Stimulated activated CD4-positive, alpha-beta T cell treated with anti-CD3 and anti-CD28 coated beads, Interleukin-1b, Interleukin-23, amount 100 ng/mL, for 4 hours (primary cell): ENCODE results near the gene CREG1.
A peak's percentile ranks its signal among the peaks of the same experiment; 100 is the strongest.
"Not testable (repeated sequence)": the region's sequence is repeated elsewhere in the genome, so short reads cannot be mapped to it uniquely, and the experiment has no call there.

ENCODE experiments used
- DNase-seq, 2 donors: peaks; one replicate each; pipeline ENCODE4 v3.0.0-alpha.2; 2020; ENCODE audit warnings: low read depth in 2 of 2

The CREG1 gene

DNA sequence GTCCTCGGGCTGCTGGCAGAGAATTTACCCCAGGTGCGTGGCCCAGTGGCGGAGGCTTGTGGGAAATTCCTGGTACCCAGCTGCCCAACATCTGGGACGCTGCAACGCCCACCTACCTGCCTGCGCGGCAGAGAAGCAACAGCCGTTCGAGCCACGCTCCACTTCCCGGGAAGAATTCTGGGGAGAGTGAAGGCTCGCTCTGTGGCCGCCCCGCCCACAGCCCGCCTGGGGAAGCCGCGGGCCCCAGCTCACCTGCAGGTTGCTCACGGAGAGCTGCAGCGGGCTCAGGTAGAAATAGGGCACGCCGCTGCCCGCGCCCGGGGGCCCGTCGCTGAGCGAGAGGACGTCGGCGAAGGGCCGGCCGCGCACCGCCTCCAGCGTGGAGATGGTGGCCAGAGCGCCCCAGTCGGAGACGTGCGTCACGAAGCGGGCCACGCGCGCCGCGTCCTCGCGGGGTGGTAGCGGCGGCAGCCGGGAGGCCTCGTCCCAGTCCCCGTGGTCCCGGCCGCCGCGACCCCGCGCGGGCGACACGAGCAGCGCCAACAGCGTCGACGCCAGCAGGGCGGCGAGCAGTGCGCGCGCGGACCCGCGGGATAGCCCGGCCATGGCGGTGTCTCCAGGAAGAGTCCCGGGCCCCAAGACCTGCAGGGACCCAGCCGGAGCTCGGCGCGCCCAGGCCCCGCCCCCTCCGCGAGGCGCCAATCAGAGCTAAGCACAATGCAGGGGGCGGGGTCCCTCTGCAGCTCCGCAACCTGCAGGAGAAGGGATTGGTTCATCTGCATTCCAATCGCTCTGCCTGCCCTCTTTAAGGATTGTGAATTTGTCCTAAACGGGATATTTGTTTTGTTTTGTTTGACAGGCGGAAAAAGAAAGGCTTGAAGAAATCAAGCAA is at the start of gene CREG1:
CREG1 (minus strand) TSS at position 627 of the 892 bp plus-strand sequence.
- peak; percentile 78 to 89 for DNase-seq

DNA sequence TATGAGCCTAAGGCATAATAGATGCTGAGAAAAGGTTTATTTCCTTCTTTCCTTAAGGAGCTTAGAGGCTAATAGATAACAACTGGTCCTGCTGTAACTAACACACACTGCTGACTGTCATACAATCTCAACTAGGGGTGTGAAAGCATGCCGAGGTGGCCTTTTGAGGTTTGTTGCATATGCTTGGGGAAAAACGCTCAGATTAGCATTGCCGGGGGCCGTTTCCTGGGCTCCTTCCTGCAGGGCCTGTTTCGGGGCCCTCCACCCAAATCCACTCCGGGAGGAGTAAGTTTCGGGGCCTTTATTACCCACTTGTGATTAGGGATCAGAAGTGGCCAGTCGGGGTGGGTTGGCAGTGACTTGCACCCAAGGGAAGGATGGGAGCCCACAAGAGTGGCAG is 49.3 kb upstream of the CREG1 start:
- peak in 1 of 2 donors; percentile 10 for DNase-seq

DNA sequence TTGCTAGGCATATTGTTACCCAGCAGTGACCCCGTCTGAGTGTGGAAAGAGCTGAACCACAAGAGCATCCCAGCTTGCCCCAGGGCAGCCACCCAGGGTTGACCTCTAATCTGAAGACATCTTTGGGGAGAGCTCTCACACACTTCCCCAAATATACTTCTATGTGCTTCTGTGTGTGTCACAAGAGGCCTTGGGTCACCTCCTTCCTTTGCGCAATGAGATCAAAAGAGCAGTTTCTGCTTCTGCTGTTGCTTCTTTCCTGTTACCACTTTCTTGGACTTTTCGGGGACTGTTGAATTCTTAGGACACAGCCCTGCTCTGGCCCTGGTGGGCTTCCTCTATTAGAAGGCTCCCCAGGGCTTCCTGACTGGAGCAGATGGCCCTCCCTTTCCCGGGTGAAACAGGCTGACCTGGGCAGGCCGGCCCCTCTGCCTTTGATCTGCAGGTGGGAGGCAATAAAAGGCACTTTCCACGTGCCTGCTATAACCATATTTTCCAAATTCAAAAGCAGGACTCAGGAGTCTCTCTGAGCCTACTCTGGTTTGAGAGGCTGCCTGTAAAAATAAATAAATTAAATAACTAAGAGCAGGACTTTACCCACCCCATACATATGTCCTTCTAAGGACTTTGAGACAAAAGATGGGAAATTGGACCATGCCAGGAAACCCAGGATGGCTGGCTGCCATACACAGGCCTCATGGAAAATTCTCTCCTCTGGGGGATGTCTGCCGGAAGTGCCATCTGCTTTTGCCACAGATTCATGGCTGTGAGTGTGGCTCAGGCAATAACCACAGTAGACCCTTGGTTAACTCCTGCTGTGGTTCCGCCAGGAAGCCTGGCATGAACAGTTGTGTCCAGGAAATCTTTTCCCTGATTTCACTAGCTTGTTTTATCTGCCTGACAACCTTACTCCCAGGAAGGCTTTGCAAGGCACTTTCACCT is 48.2 kb upstream of the CREG1 start:
- no peak for DNase-seq

DNA sequence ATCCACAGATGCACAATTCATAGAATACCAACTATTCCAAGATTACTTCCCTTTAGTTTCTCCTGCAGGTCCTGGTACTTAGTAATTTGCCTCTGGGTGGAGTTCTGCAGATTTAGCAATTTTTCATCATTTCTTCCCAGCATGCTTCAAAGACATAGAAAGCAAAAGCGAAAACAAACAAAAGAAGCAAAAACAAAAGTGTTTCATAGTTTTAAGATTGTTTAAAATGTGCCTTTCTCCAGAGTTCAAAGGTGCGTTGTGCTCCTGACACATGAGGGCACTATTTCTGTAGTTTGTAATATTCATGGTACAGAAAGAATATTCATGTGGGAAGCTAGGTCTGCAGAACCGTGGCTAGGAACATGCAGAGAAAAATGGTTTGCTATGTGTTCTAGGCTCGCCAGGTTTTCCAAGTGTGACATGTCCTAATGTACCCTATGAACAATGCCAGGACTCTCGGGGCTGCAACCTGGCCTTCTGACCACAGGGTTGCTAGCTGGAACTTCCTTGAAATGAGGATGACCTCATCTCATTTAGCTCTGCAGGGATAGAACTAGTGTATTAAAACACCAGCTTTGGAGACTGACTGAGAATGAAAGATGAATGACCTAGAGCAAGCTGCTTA is 46.5 kb upstream of the CREG1 start:
- peak in 1 of 2 donors; percentile 8 for DNase-seq

DNA sequence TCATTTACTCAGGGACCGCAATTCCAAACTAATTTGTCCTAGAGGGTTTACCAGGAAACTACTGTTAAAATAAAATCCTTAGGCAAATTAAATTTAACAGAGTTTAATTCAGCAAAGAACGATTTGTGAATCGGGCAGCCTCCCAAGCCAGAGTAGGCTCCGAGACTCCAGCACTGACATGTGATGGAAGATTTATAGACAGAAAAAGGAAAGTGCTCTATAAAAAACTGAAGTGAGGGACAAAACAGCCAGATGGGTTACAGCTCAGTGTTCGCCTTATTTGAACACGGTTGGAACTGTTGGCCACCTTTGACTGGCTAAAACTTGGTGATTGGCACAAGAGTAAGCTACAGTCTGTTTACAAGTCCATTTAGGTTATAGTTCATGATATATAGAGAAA is 41.3 kb upstream of the CREG1 start:
- no peak for DNase-seq

DNA sequence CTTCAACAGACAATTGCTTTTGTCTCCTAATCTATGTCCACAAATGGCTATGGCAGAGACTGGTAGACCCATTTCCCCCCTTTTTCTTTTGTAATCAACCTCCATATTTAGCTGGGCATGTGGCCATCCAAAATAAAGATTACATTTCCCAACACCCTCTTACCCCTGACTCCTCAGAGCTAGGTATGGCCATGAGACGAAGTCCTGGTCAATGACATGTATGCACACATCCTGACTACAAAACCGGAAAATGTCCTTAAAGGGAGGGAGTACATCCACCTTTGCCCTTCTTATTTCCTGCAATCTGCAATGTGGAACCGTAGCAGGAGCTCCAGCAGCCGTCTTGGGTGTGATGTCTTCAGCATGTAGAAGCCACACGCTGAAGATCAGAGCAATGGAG is 40.3 kb upstream of the CREG1 start:
- no peak for DNase-seq

DNA sequence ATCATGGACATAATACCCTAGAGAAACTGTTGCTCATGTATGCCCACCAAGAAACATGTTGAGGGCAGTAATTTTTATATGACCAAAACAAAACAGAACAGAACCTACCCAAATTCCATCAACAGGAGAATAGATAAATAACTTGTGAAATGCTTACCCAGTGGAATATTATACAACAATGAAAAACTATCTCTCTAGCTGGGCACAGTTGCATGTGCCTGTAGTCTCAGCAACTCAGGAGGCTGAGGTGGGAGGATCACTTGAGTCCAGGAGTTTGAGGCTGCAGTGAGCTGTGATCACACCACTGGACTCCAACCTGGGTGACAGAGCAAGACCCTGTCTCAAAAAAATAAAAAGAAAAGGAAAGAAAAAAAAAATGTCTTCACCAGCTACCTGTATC is 38.9 kb upstream of the CREG1 start:
- no peak for DNase-seq

DNA sequence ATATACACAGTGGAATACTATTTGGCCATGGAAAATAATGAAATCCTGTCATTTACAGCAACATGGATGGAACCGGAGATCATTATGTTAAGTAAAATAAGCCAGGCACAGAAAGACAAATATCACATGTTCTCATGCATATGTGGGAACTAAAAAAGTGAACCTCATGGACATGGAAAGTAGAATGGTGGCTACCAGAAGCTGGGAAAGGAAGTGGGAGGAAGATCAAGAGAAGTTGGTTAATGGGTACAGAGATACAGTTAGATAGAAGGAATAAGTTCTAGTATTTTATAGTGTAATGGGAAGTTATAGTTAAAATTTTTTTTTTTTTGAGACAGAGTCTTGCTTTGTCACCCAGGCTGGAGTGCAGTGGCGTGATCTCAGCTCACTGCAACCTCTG is 34.8 kb upstream of the CREG1 start:
- no peak for DNase-seq

DNA sequence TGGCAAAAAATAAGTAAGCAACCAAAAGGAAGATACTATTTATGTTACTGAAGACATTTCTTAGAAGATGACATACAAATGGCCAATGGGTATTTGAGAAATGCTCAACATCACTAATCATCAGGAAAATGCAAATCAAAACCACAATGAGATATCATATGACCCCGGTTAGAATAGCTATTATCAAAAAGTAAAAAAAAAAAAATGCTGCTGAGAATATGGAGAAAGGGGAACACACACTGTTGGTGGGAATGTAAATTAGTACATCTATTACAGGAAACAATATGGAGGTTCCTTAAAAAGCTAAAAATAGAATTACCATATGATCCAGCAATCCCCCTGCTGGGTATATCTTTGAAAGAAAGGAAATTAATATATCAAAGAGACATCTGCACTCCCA is 34.3 kb upstream of the CREG1 start:
- DNase-seq: no peak

DNA sequence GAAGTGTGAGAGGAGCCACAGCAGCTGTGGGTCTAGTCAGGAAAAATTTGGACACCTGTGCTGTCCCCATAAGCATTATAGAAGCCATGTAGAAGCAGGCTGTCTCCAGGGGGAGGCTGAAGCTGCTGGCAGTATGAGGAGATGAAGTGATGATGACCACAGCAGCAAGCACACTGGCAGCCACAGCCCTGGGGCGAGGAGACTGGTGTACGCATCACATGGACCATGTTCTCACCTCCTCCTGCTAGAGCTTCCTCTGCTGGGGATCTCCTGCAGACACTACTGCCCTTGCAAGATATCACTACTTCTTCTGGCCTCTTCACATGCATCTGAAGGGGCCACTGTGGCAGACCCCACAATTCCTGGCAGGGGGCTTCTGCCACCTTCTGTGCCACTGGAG is 33.8 kb upstream of the CREG1 start:
- no peak for DNase-seq

DNA sequence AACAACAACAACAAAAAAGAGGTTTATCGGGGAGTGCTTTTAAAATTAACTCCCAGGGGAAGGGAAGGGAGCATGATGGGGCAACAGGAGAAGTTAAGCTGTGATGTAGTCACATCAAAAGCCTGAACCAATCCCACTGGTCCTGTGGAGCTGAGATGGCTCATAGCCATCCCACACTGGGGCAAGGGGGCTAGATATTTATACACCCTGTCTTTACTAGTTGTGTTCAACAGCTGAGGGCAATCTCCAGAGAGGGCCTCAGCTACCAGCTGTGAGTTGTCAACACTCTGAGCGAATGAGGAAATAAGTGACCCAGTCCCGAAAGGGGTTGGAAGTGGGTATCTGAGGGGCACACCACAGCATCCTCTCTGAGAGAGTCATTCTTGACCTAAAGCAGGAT is 31.0 kb upstream of the CREG1 start:
- DNase-seq: no peak

DNA sequence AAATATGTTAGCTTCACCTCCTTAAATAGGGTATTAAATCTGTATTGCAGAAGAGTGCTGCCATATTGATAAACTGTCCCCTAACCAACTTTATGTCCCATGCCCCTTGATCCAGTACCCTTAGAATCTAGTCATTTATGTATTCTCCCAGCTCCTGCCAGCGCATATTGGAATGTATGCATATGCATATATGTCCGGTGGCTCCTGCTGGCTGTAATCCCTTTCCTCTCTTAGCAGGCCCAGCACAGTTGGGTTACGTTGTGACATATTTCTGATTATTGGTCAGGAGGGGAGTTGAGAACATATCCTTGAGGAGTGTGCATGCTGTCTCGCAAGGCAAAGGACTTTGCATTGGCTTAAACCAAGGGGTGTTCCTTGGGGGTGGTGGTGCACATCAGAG is 29.2 kb upstream of the CREG1 start:
- no peak for DNase-seq

DNA sequence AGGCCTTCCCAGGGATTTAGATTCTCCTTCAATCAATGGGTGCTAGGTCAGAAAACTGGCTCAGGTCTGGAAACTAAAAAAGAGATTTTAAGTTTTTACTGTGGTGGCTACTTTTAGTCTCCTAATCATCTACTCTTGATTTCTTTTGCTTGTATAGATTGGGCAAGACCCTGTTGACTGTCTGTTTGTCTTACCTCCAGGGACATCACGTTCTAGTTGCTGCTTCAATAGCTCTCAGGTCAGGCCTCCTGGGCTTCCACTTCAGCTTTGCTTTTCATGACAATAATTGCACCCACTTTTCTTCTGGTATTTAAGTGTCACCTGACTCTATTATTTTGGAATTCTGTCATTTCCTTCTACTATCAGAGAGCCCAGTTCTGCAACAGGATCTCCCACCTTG is 28.5 kb upstream of the CREG1 start:
- no peak for DNase-seq

DNA sequence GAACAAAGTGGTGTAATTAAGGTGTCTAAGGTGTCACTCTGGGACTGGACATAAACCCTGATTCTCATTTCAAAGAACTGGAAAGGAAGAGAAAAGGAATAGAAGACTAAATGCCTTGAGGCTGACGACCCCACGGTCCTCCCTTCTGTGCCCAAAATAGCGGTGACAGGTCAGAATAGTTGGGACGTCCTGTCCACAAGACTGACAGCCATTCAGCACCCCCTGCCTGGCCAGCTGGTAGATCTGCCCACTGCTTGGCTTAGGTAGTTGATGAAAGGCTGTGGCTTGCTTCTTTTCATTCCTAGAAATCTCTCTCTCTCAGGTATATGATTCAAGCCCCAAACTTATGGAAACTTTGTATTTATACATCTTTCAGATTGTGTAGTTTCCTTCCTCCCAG is 26.4 kb upstream of the CREG1 start:
- no peak for DNase-seq

DNA sequence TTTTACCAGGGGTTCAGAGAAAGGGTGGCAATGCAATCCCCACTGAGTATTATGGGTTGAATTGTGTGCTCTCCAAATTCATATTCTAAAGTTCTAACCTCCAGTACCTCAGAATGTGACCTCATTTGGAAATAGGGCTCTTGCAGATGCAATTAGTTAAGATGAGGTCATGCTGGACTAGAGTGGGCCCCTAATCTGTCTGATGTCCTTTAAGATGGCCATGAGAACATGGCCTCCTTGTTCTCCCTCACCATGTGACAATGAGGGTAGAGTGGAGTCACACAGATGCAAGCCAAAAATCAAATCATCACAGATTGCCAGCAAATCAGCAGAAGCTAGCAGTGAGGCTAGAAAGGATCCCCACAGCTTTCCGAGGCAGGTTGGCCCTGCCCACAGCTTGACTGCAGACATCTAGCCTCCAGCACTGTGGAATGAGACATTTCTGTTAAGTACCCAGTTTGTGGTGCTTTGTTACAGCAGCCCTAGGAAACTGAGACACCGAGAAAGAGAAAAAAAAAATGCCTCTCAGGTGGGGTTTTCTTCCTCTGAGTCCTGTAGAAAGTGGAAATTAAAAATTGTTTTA is 25.5 kb upstream of the CREG1 start:
- no peak for DNase-seq

DNA sequence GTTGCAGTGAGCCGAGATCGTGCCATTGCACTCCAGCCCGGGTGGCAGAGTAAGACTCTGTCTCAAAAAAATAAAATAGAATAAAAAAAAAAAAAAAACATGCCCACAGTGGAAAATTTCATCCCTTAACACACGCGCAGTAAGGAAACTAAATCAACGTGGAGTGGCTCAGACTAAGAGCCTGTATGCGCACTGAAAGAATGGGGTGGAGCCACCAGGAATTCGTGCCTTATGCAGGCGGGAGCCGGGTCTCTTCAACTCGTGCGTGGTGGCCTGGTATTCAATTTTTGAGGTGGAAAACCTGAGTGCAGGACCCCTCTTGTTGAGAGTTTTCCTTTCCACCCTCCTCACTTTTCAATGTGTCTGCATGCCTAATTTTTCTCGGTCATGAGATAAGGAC is 22.1 kb upstream of the CREG1 start:
- DNase-seq: no peak

DNA sequence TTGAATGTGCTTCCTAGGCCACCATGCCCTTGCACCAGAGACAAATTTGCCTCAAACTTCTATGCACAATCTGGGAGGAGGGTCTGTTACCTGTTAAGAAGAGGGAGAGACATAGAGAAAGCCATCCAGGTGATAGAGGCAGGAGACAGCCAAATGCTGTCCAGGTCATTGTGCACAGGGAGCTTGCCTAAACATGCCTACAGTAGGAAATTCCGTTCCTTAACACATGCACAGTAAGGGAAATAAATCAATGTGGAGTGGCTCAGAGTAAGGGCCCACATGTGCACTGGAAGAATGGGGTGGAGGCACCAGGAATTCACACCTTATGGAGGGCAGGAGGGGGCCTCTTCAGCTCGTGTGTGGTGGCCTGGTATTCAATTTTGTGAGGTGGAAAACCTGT is 19.5 kb upstream of the CREG1 start:
- DNase-seq: no peak

DNA sequence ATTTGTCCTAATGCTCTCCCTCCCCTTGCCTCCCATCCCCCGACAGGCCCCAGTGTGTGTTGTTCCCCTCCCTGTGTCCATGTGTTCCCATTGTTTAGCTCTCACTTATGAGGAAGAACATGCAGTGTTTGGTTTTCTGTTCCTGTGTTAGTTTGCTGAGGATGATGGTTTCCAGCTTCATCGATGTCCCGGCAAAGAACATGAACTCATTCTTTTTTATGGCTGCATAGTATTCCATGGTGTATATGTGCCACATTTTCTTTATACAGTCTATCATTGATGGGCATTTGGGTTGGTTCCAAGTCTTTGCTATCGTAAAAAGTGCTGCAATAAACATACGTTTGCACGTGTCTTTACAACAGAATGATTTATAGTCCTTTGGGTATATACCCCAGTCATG is 17.1 kb upstream of the CREG1 start:
- DNase-seq: not testable (repeated sequence)

DNA sequence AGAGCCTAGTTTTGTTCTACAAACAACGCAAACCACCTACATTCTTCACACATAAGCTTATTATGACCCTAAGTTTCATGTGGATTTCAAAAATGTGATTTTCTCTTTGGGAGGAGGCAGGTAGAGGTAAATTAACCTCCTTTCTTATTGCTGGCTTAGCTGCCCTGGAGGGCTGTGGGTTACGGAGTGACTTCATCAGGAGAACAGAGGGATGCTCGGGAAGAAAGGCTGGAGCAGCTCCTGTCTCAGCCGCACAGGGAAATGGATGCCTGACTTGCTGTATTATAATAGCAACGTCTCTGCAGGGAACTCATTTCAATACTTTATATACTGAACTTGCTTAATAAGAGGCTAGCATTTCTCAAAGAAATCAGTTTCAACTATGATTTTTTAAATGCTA is 14.1 kb upstream of the CREG1 start:
- no peak for DNase-seq

DNA sequence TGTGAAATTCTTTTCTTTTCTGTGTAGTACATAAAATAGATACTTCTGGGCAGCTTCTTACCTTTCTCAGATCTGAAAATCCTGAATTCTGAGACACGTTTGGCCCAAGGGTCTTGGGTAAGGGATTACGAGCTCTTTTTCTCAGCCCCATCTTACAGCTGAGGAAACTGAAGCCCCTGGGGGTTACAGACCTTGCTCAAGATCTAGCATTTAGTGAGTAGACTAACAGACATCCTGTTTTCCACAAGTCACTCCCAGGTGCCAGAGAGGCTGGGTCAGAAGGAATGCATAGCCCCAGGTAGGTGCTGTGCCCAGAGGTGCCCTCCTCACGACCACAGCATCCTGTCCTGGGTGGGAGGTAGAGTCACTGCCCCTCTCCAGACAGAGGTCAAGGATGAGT is 13.2 kb upstream of the CREG1 start:
- no peak for DNase-seq

DNA sequence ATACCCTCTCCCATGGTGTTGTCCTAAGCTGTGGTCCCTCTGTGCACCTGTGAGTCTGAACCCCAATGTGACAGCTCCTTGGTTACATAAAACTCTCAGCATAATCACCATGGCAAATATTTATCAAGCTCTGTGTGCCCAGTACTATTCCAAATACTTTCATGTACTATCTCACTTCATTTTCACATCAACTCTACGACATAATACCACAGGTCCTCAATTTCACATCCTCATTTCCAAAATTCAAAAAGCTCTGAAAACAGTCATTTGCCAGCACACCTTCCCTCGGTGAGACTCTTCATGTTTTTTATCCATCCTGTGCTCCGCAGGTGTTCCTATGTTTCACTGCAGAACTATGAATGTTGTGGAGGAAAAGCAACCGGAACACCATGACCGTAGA is 12.4 kb upstream of the CREG1 start:
- no peak for DNase-seq
